GM12891 (cell line): Measurements from ENCODE around the gene ARHGAP24.

Experiments
- POLR2A ChIP-seq: IDR thresholded peaks from 2 replicates; pipeline ENCODE4 v1.6.1; 2011; ENCODE audit warnings: low read depth, low read length, control low read depth
- POLR2AphosphoS5 ChIP-seq: IDR thresholded peaks from 2 replicates; pipeline ENCODE4 v1.6.1; 2011; ENCODE audit warnings: low read depth, low read length, control low read depth

DNA sequence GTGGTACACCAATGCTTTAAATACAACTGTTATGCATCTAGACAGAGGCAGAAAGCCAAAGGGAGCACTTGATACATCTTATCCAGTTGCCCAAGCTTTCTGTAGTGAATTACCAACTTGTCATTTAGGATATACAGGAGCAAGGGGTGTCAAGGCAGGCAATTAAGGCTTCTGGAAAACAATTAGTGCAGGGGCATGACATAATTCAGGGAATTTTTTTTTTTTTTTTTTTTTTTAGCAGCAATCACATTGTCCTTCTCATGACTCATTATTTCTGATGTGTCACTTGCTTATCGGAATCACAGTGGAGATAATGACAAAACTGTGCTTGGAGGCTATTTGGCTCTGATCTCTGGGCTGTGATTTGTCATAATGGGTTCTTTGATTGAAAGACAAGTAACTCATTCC, 259.5 kb downstream of the ARHGAP24 start:
- TF ChIP-seq POLR2A (no peak), POLR2AphosphoS5 (no peak)
